Transverse colon (tissue), 3 donors: ENCODE results near the gene DRD4.

Source experiments
- POLR2A ChIP-seq: fragments of 450-650 bp; IDR thresholded peaks from one replicate; pipeline ENCODE4 v1.6.1; 2016; ENCODE audit warnings: antibody characterized with exemption, mild to moderate bottlenecking, moderate library complexity
- TF ChIP-seq, protein P1 (sequence below), 5 experiments: fragments of 200-600 bp in 3 of 5; fragments of 450-650 bp in 2 of 5; sonication (generic) in 3 of 5; IDR thresholded peaks; 1 replicate in 2 of 5; 2 replicates in 3 of 5; pipeline ENCODE4 v1.5.1; 2016 to 2017; ENCODE audit warnings: antibody characterized with exemption in 5 of 5, inconsistent platforms in 3 of 5, mild to moderate bottlenecking in 2 of 5, moderate library complexity in 1 of 5

DNA sequence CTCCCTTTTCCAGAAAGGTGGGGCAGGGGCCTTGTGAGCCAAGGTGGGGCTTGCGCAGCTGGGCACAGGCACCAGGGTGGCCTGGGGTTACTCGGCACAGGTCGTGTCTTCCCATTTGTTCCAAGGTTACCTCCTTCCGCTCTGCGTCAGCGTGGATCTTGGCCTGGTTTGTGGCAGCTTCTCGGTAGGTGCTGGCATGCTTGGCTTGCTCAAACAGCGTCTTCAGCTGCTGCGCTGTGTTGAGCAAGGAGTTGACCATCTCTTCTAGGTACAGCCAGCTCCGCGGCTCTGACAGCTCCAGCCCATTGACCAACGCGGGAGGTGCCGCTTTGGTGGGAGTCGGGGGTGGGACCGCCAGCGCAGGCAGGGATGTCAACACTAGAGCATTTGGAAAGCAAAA lies 37.3 kb downstream of the DRD4 start:
- TF ChIP-seq, protein P1, sequence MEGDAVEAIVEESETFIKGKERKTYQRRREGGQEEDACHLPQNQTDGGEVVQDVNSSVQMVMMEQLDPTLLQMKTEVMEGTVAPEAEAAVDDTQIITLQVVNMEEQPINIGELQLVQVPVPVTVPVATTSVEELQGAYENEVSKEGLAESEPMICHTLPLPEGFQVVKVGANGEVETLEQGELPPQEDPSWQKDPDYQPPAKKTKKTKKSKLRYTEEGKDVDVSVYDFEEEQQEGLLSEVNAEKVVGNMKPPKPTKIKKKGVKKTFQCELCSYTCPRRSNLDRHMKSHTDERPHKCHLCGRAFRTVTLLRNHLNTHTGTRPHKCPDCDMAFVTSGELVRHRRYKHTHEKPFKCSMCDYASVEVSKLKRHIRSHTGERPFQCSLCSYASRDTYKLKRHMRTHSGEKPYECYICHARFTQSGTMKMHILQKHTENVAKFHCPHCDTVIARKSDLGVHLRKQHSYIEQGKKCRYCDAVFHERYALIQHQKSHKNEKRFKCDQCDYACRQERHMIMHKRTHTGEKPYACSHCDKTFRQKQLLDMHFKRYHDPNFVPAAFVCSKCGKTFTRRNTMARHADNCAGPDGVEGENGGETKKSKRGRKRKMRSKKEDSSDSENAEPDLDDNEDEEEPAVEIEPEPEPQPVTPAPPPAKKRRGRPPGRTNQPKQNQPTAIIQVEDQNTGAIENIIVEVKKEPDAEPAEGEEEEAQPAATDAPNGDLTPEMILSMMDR (IDR thresholded peaks at IDR 0.05) = no peak
- TF ChIP-seq POLR2A = no peak
